ENCODE results near the gene IER5L.

DNA sequence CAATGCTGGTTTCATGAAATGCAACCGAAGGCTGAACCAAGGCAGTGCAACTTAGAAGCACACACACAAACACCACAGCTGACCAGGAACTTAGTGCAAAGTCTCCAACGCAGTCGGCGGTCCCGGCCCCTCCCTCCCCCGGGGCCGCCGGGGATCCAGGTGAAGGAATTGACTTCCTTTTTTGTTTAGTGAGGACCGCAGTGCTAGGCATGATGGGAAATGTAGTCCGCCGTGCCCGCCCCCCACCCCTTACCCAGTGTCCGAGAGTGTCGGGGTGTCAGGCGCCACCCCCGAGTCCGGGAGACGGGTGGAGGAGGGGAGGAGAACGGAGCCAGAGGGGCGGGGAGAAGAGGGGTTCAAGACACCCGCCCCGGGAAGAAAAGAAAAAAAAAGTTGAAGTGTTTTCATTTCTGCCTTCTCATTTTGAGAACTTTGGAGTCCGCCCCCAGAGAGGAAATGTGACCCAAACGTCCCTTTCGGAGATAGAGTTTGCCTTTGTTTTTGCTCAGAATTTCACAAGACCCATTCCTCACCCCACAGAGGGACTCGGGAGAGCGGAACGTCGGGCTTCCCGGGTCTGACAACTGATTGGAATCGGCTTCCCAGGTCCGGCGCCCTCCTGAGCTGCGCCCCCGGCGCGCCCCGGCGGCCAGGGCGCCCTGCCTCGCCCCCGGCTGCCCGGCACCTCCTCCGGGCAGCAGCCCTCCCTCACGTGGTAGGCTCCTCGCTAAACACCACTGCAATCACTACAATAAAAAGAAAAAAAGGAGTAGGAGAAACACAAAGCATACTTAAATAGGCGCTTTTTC is 2.0 kb downstream of the IER5L start:
- TF ChIP-seq, protein P1, sequence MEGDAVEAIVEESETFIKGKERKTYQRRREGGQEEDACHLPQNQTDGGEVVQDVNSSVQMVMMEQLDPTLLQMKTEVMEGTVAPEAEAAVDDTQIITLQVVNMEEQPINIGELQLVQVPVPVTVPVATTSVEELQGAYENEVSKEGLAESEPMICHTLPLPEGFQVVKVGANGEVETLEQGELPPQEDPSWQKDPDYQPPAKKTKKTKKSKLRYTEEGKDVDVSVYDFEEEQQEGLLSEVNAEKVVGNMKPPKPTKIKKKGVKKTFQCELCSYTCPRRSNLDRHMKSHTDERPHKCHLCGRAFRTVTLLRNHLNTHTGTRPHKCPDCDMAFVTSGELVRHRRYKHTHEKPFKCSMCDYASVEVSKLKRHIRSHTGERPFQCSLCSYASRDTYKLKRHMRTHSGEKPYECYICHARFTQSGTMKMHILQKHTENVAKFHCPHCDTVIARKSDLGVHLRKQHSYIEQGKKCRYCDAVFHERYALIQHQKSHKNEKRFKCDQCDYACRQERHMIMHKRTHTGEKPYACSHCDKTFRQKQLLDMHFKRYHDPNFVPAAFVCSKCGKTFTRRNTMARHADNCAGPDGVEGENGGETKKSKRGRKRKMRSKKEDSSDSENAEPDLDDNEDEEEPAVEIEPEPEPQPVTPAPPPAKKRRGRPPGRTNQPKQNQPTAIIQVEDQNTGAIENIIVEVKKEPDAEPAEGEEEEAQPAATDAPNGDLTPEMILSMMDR (IDR thresholded peaks at IDR 0.05): peak in 2 of 6 experiments; percentile 8 to 11
- peak; percentile 17 to 78 for TF ChIP-seq POLR2A (IDR thresholded peaks at IDR 0.05)
